Heart left ventricle (tissue), 13 donors: ENCODE results near the gene ACVRL1.

Experiments
- CTCF ChIP-seq, 12 donors: fragments of 200-600 bp; sonication (generic) in 4 of 12; IDR thresholded peaks; one replicate each; pipeline versions ENCODE4 v1.5.0 to v1.8.0; 2018 to 2022; ENCODE audit warnings: antibody characterized with exemption in 12 of 12, mild to moderate bottlenecking in 5 of 12
- POLR2A ChIP-seq, 2 donors: fragments of 450-650 bp; IDR thresholded peaks; one replicate each; pipeline ENCODE4 v1.6.1; 2017; ENCODE audit warnings: antibody characterized with exemption in 2 of 2, mild to moderate bottlenecking in 2 of 2, moderate library complexity in 2 of 2
- donor health status: ischemic (EF 13 %, LVEDD 7.1; RV severe dilation, severe dysfunction).
- donor health status: DM: no; HTN: yes; CAD: no.
- donor health status: DM: no; HTN: no; CAD: no.
- donor health status: ischemic (EF 25% LVEDD 6.9; RV normal size, moderate dysfunction).
- donor health status: ischemic (EF 25% LVEDD 5.7; RV mildly dilated, moderate dysfunction).
- donor health status: ischemic (EF 35%, LVEDD 5.7; RV mildly dilated, moderate dysfunction).
- donor health status: nonischemic (EF 11% LVEDD 7.7; RV severe dilation, severe dysfunction).
- donor health status: DM: yes; HTN: yes; CAD: no.
- donor health status: PGD.
- donor health status: ischemic (EF 29% LVEDD 5.4; RV normal size, mild dysfunction).
- donor health status: nonischemic (EF 23%, LVEDD 6.1; RV moderate dilation, normal function).

GRCh38 chr12:51871918-51872688 lies 35.2 kb upstream of the ACVRL1 start:
- TF ChIP-seq CTCF (IDR thresholded peaks at IDR 0.05) (no peak), POLR2A (IDR thresholded peaks at IDR 0.05) (no peak)
